ENCODE measurements around the gene LSM5.

DNA sequence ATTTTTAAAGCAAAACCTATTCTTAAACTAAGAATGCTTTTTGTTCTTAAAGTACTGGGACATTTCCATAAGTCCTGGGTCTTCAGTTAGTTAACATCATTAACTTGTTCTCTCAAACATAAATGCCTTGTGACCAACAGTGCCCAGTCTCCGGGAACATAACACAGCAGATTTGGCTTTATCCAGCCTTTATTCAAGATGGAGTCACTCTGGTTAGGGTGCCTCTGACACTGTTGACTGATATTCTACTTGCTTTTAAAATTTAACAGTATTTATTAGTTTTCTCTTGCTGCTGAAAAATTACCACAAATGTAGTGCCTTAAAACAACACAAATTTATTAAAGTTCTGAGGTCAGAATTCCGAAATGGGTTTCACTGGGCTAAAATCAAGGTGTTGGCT lies 49.2 kb upstream of the LSM5 start:
- TF ChIP-seq, protein P1, sequence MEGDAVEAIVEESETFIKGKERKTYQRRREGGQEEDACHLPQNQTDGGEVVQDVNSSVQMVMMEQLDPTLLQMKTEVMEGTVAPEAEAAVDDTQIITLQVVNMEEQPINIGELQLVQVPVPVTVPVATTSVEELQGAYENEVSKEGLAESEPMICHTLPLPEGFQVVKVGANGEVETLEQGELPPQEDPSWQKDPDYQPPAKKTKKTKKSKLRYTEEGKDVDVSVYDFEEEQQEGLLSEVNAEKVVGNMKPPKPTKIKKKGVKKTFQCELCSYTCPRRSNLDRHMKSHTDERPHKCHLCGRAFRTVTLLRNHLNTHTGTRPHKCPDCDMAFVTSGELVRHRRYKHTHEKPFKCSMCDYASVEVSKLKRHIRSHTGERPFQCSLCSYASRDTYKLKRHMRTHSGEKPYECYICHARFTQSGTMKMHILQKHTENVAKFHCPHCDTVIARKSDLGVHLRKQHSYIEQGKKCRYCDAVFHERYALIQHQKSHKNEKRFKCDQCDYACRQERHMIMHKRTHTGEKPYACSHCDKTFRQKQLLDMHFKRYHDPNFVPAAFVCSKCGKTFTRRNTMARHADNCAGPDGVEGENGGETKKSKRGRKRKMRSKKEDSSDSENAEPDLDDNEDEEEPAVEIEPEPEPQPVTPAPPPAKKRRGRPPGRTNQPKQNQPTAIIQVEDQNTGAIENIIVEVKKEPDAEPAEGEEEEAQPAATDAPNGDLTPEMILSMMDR (IDR thresholded peaks at IDR 0.05; ENCODE audit: borderline replicate concordance, extremely low read depth, low read length, poor library complexity, severe bottlenecking), result no peak
- TF ChIP-seq EZH2 (IDR thresholded peaks at IDR 0.05; ENCODE audit: borderline replicate concordance, low read depth, low read length, severe bottlenecking), result no peak
